Measurements from ENCODE around the gene ZDHHC14.

DNA sequence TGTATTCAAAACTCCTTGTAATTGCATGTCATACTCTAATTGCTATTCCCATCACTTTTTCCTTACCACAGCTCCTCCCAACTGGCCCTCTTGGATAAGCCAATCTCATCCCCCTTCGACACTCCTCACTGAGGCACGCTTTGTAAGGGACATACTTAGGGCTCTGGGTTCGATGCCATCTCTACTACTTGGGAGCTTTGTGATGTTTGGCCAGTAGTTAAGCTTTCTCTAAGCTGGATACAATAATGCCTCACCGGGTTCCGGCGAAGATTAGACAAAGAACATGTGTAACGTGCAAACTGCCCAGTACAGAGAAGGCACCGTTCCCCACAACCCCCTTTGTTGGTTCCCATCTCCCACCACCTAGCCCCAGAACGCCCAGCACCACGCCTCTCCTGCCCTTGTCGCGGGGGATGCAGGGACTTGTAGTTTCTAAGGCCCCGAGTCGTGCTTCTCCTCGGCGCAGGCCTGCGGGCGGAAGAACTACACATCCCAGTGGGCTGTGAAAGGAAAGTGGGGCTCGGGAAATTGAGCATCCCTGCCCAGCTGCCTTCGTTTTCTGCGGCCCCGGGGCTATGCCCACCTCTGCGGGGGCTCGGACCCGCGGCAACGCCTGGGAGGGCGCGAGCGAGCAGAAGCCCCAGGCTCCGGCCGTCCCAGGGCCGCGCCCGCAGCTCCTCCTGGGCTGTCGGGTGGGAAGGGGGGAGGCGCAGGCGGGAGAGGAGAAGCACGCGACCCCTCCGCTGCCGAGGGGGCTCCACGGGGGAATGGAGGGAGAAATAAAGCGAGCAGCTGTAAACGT lies 1.1 kb upstream of the ZDHHC14 start:
- no peak for TF ChIP-seq EZH2phosphoT487 (conservative IDR thresholded peaks at IDR 0.05; ENCODE audit: low read length)
- TF ChIP-seq CTCF (IDR thresholded peaks at IDR 0.05; ENCODE audit: insufficient read depth, low read length, poor library complexity, severe bottlenecking), result no peak
